ENCODE results near the gene WDR54.

DNA sequence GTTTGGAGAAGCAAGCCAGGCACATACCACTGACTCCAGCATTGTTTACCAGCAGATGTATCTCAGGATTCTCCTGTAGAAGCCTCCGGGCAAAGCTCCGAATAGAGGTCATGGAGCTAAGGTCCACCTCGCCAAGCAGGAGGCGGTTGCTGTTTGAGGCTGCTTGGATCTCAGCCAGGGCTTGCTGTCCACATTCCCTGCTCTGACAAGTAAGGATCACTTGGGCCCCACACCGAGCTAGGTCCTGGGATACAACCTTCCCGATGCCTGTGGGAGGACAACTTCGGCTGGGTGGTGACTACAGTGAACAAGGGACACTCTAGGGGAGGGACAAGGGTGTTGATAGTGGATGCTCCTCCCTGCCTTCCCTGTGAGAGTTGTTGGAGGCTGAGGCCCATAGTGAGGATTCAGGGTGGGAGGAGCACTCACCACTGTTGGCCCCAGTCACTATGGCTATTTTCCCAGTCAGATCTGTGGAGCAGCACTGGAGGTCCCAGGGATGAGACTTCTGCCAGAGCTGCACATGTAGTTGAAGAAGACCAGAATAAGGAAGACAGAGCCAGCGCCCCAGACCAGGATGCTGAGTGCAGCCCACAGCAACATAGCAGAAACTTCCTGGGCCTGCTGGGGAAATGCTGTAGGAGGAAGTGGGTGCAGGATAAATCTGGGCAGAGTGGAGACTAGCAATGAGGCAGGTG lies 8.4 kb upstream of the WDR54 start:
- TF ChIP-seq, protein P1, sequence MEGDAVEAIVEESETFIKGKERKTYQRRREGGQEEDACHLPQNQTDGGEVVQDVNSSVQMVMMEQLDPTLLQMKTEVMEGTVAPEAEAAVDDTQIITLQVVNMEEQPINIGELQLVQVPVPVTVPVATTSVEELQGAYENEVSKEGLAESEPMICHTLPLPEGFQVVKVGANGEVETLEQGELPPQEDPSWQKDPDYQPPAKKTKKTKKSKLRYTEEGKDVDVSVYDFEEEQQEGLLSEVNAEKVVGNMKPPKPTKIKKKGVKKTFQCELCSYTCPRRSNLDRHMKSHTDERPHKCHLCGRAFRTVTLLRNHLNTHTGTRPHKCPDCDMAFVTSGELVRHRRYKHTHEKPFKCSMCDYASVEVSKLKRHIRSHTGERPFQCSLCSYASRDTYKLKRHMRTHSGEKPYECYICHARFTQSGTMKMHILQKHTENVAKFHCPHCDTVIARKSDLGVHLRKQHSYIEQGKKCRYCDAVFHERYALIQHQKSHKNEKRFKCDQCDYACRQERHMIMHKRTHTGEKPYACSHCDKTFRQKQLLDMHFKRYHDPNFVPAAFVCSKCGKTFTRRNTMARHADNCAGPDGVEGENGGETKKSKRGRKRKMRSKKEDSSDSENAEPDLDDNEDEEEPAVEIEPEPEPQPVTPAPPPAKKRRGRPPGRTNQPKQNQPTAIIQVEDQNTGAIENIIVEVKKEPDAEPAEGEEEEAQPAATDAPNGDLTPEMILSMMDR (conservative IDR thresholded peaks at IDR 0.05; ENCODE audit: low read depth, low read length): no peak
- TF ChIP-seq EZH2 (IDR thresholded peaks at IDR 0.05; ENCODE audit: low read length, unreplicated experiment): no peak
